GM12891 (cell line): ENCODE results near the gene PSEN2.

ENCODE experiments used
- POLR2A ChIP-seq: IDR thresholded peaks from 2 replicates; pipeline ENCODE4 v1.6.1; 2011; ENCODE audit warnings: low read depth, low read length, control low read depth
- POLR2AphosphoS5 ChIP-seq: IDR thresholded peaks from 2 replicates; pipeline ENCODE4 v1.6.1; 2011; ENCODE audit warnings: low read depth, low read length, control low read depth

DNA sequence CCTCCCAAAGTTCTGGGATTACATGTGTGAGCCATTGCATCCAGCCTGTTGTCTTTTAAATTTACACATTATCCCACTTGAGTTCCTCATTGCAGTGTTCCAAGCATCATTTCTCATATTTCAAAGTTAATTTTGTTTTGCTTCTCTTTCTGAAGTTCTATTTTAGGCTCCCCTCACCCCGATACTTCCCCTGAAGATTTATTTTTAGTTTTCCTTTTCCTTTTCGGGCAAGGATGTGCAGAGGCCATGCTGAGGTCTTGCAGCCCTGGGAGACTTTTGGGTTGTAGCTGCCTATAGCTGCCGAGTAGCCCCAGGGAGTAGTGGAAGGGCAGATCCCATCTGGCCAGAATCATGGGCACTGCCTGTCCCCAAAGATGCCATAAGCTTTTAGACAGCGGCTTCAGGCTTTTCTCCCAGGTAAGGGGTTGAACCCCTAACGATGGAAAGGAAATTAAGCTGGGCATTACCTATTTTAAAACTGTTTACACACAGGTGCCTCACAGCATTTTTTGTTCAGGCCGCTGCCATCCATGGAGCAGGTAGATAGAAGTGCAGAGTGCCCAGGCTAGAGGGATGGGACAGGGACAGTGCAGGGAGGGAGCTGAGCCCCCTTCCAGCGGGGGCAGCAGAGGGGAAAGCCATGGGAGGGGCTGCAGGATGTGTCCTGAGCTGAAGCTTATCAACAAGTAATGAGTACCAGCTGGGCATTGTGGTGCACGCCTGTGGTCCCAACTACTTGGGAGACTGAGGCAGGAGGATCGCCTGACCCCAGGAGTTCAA, 15.9 kb downstream of the PSEN2 start:
- TF ChIP-seq POLR2AphosphoS5 (no peak), POLR2A (no peak)
